HepG2 (cell line): ENCODE results near the gene FBXW4. TPM values are rescaled to one million over a fixed set of nuclear protein-coding genes. Genes with fewer than 3 reads are reported as not detected.

Experiments
- ATAC-seq: fragments of 200-7000 bp; cut with Tn5 transposase; 3 replicates; pipeline ENCODE4 v1.9.1; 2020; ENCODE audit warnings: mild to moderate bottlenecking, moderate library complexity
- BruUV-seq: library from RNA; stranded (reverse); fragments of 400-500 nt; replicated peaks from 2 replicates; lab custom pipeline; 2021; lab: Mats Ljungman, UMichigan
- CTCF ChIA-PET: fragments of 300-600 bp; formaldehyde crosslinking; extraction: SDS; loops from one replicate; lab custom pipeline; 2021; ENCODE audit warnings: low total read pairs, inconsistent platforms, low intra/inter-chr PET ratio; lab: Yijun Ruan, JAX
- POLR2A ChIA-PET: fragments of 350-600 bp; sonication (Branson Sonifier 250); formaldehyde crosslinking; loops from one replicate; lab custom pipeline; 2020; ENCODE audit warnings: antibody characterized with exemption, inconsistent platforms; lab: Yijun Ruan, JAX
- DNase-seq: peaks from one replicate; pipeline ENCODE4 v3.0.0-alpha.2; 2015; ENCODE audit warnings: low spot score
- FAIRE-seq: peaks from 3 replicates; lab custom pipeline; 2011; peaks lifted over from hg19 to GRCh38; lab: Jason Lieb, UNC
- H2AFZ ChIP-seq: one replicate; pipeline ENCODE4 v1.6.1; 2011; ENCODE audit warnings: low read length, inconsistent platforms
- H3K27ac ChIP-seq: fragments of 300-600 bp; 3 replicates; pipeline ENCODE4 v1.8.0; 2011; ENCODE audit warnings: mixed run types, mild to moderate bottlenecking, mixed read lengths, low read length, inconsistent platforms; ENCODE audit not compliant: insufficient read depth; ENCODE audit errors: extremely low read length
- H3K27me3 ChIP-seq, 2 experiments: fragments of 200-600 bp in 1 of 2; 2 replicates in 1 of 2; 3 replicates in 1 of 2; pipeline versions ENCODE4 v1.6.0 to v1.8.0; 2011; ENCODE audit warnings: low read length in 2 of 2, mild to moderate bottlenecking in 2 of 2, moderate library complexity in 2 of 2, inconsistent platforms in 1 of 2; ENCODE audit not compliant: insufficient read depth in 2 of 2, control insufficient read depth in 1 of 2
- H3K36me3 ChIP-seq, 2 experiments: fragments of 200-600 bp in 1 of 2; replicated peaks in 1 of 2; 2 replicates in 1 of 2; 3 replicates in 1 of 2; pipeline versions ENCODE4 v1.5.1 to v1.8.0; 2011; ENCODE audit warnings: low read length in 2 of 2, inconsistent platforms in 1 of 2; ENCODE audit not compliant: insufficient read depth in 2 of 2, control insufficient read depth in 1 of 2
- H3K4me1 ChIP-seq: 2 replicates; pipeline ENCODE4 v1.5.1; 2012; ENCODE audit warnings: low read length, inconsistent platforms; ENCODE audit not compliant: insufficient read depth
- H3K4me2 ChIP-seq: 2 replicates; pipeline ENCODE4 v1.6.0; 2011; ENCODE audit warnings: low read depth, low read length, inconsistent platforms
- H3K4me3 ChIP-seq, 3 experiments: fragments of 200-600 bp in 1 of 3; sonication (generic), shearing (Covaris generic) in 1 of 3; replicated peaks in 1 of 3; 2 replicates each; pipeline ENCODE4 v1.5.1; 2011 to 2016; ENCODE audit warnings: low read length in 3 of 3, inconsistent platforms in 2 of 3, low read depth in 2 of 3, mild to moderate bottlenecking in 2 of 3, control low read depth in 1 of 3, mixed read lengths in 1 of 3; ENCODE audit not compliant: insufficient read depth in 1 of 3
- H3K79me2 ChIP-seq: one replicate; pipeline ENCODE4 v1.6.1; 2011; ENCODE audit warnings: low read length, inconsistent platforms; ENCODE audit not compliant: insufficient read depth
- H3K9ac ChIP-seq: 2 replicates; pipeline ENCODE4 v1.6.0; 2011; ENCODE audit warnings: mild to moderate bottlenecking, low read depth, low read length, inconsistent platforms; ENCODE audit not compliant: insufficient read depth
- H3K9me3 ChIP-seq: 2 replicates; pipeline ENCODE4 v1.5.1; 2012; ENCODE audit warnings: mild to moderate bottlenecking, low read length
- H4K20me1 ChIP-seq: 2 replicates; pipeline ENCODE4 v1.6.0; 2011; ENCODE audit warnings: inconsistent platforms, mild to moderate bottlenecking, low read length, moderate library complexity; ENCODE audit not compliant: insufficient read depth
- BCL6 ChIP-seq: IDR thresholded peaks from 2 replicates; pipeline ENCODE4 v1.6.1; 2016; ENCODE audit warnings: missing genetic modification reagents, missing compliant biosample characterization
- ESRRA ChIP-seq: sonication (generic); formaldehyde crosslinking; IDR thresholded peaks from 2 replicates; pipeline ENCODE4 v1.5.1; 2020; ENCODE audit warnings: mild to moderate bottlenecking, low read depth, missing genetic modification reagents
- HOXA9 ChIP-seq: sonication (generic); formaldehyde crosslinking; IDR thresholded peaks from 2 replicates; pipeline ENCODE4 v1.8.1; 2022; ENCODE audit warnings: missing genetic modification reagents, mild to moderate bottlenecking, moderate library complexity, borderline replicate concordance
- MAFK ChIP-seq, 2 experiments: IDR thresholded peaks in 1 of 2; conservative IDR thresholded peaks in 1 of 2; 2 replicates each; pipeline ENCODE4 v1.6.1; 2011; ENCODE audit warnings: improper control_type of control experiment in 2 of 2, low read length in 2 of 2
- MBD4 ChIP-seq: IDR thresholded peaks from 2 replicates; pipeline ENCODE4 v1.6.1; 2012; ENCODE audit warnings: low read length, inconsistent platforms, borderline replicate concordance
- NFE2L1 ChIP-seq: sonication (generic); formaldehyde crosslinking; IDR thresholded peaks from 2 replicates; pipeline ENCODE4 v1.4.0; 2020; ENCODE audit warnings: missing genetic modification reagents, mild to moderate bottlenecking, borderline replicate concordance
- SNAPC2 ChIP-seq: sonication (generic); formaldehyde crosslinking; IDR thresholded peaks from 2 replicates; pipeline ENCODE4 v1.8.1; 2022; ENCODE audit warnings: mild to moderate bottlenecking, missing genetic modification reagents
- ZNF234 ChIP-seq: sonication (generic); formaldehyde crosslinking; conservative IDR thresholded peaks from 2 replicates; pipeline ENCODE4 v1.5.1; 2020; ENCODE audit warnings: mild to moderate bottlenecking, missing genetic modification reagents
- ZNF446 ChIP-seq: sonication (generic); formaldehyde crosslinking; IDR thresholded peaks from 2 replicates; pipeline ENCODE4 v1.5.0; 2020; ENCODE audit warnings: mild to moderate bottlenecking, missing genetic modification reagents
- ZNF558 ChIP-seq: sonication (generic); formaldehyde crosslinking; IDR thresholded peaks from 2 replicates; pipeline ENCODE4 v1.9.0; 2022; ENCODE audit warnings: mild to moderate bottlenecking, missing genetic modification reagents, borderline replicate concordance
- WGBS: methylation state at CpG from one replicate; pipeline ENCODE4 v1.1.6; 2017; ENCODE audit warnings: low lambda C conversion rate; 5-methylcytosine and 5-hydroxymethylcytosine counted together
- in situ Hi-C: cut with HindIII; loops from 2 replicates; pipeline ENCODE4 v1.10.0; 2017; ENCODE audit warnings: low pct_unique_long_range_greater_than_20kb; ENCODE audit not compliant: extremely low pct_ligation_motif_present
- intact Hi-C: fragments of 100-400 bp; cut with micrococcal nuclease; formaldehyde crosslinking; loops from one replicate; pipeline ENCODE4 v1.10.0; 2022; ENCODE audit not compliant: unreplicated experiment
- polyA plus RNA-seq, 8 experiments: library from polyadenylated mRNA; depleted of rRNA in 3 of 8; stranded (reverse) in 7 of 8; unstranded in 1 of 8; fragments of >200 nt; fragmentation: Illumina TruSeq in 4 of 8; extraction: Trizol in 4 of 8; gene quantifications; 2 replicates each; pipeline versions ENCODE4 v1.2.1 to v1.2.3, GENCODE V29; 2011 to 2016; ENCODE audit warnings: low read depth in 4 of 8, missing spikeins in 1 of 8, mixed read lengths in 1 of 8; ENCODE audit not compliant: insufficient read depth in 1 of 8
- total RNA-seq, 5 experiments: library from RNA; depleted of rRNA; stranded (reverse); fragments of >200 nt; fragmentation: Illumina TruSeq; extraction: Trizol; gene quantifications; 2 replicates each; pipeline ENCODE4 v1.2.3, GENCODE V29; 2016; ENCODE audit warnings: low read depth in 1 of 5
- TF ChIP-seq, protein P1 (sequence below): conservative IDR thresholded peaks from 2 replicates; pipeline ENCODE4 v1.6.1; 2018; ENCODE audit warnings: missing genetic modification reagents
- TF ChIP-seq, protein P2 (sequence below): sonication (generic); formaldehyde crosslinking; IDR thresholded peaks from 2 replicates; pipeline ENCODE4 v1.8.0; 2022; ENCODE audit warnings: mild to moderate bottlenecking, missing genetic modification reagents, borderline replicate concordance

FBXW4 gene
- total and polyA plus RNA-seq, 2 of the 13 experiments (the other 11 are each of a cell fraction or from before 2014, with no cell fraction given) = 23.5 to 33.7 TPM

DNA sequence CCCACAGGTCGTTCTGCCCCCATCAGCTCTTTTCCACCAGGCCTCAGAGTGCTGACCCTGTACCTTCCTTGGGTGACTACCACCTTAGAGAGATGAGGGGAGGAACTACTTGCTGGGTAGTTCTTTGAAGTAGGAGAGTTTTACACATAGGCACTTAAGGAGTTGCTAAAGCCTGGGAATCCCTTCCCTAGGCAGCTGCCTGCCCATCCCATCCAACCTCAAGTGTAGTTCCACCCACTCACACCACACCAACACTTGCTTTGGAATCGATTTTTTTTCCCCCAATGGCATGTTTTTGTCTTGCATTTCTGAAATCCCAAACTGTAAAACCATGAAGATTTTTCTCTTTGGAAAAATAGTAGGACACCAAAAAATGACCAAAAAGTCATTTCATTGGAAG, 47.7 kb downstream of the FBXW4 start:
- H3K27ac ChIP-seq = no peak overlapping the region
- H3K36me3 ChIP-seq = peaks cover 2 to 29% of the 10 kb centered on the region in 2 experiments; a peak in 3 of 5 replicates
- DNase-seq = no peak
- H2AFZ ChIP-seq = no peak overlapping the region
- no TSS peak for BruUV-seq
- TF ChIP-seq MAFK (conservative IDR thresholded peaks at IDR 0.05 in 1 of 2, IDR thresholded peaks at IDR 0.05 in 1 of 2; ENCODE audit: low read length in 2 of 2) (no peak), ZNF446 (no peak)
- TF ChIP-seq, protein P1, sequence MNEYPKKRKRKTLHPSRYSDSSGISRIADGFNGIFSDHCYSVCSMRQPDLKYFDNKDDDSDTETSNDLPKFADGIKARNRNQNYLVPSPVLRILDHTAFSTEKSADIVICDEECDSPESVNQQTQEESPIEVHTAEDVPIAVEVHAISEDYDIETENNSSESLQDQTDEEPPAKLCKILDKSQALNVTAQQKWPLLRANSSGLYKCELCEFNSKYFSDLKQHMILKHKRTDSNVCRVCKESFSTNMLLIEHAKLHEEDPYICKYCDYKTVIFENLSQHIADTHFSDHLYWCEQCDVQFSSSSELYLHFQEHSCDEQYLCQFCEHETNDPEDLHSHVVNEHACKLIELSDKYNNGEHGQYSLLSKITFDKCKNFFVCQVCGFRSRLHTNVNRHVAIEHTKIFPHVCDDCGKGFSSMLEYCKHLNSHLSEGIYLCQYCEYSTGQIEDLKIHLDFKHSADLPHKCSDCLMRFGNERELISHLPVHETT (CRISPR knock-in tag) = no peak
- H4K20me1 ChIP-seq = no peaks in the 10 kb centered on the region
- no peak for FAIRE-seq
- CTCF ChIA-PET = no interaction called here
- H3K27me3 ChIP-seq = no peaks in the 10 kb centered on the region
- WGBS = 70% methylated on average over 2 of the region's 2 CpGs
- no peak for ATAC-seq
- H3K9me3 ChIP-seq = no peaks in the 10 kb centered on the region
- intact Hi-C loops (no loop called here), in situ Hi-C loops (no loop called here)
- POLR2A ChIA-PET = no interaction called here
- no peak overlapping the region for H3K4me2 ChIP-seq
- no peaks in the 10 kb centered on the region for H3K4me1 ChIP-seq
- no peak overlapping the region for H3K9ac ChIP-seq
- H3K4me3 ChIP-seq = no peak overlapping the region
- no peaks in the 10 kb centered on the region for H3K79me2 ChIP-seq

DNA sequence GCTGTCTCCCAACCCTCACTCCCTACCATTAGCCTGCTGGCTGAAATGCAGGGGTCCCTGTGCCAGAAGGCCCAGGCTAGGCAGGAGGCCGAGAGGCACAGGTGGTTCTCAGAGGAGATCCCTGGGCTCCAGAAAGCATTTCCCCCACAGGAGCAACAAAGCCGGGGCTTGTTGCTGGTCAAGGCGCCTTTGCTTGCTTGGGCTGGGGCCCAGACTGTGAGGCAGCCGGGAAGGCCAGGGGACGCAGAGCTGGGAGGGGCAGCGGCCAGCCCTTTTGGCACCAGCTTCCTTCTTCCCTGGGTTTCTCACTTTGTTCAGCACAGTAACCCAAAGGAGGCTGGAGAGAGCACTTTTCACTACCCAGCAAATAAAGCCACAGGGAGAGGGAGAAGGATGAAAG, 48.6 kb downstream of the FBXW4 start:
- Histone ChIP-seq H3K4me2 (no peak overlapping the region), H3K36me3 (peaks cover 2 to 29% of the 10 kb centered on the region in 2 experiments; a peak in 3 of 5 replicates), H3K4me1 (no peaks in the 10 kb centered on the region), H3K79me2 (no peaks in the 10 kb centered on the region), H3K9me3 (no peaks in the 10 kb centered on the region), H3K27me3 (no peaks in the 10 kb centered on the region), H3K9ac (no peak overlapping the region), H3K27ac (no peak overlapping the region), H3K4me3 (no peak overlapping the region), H4K20me1 (no peaks in the 10 kb centered on the region), H2AFZ (no peak overlapping the region)
- FAIRE-seq (no peak), ATAC-seq (no peak), DNase-seq (no peak)
- no peak for TF ChIP-seq NFE2L1 (CRISPR knock-in tag)
- TF ChIP-seq ZNF234 (CRISPR knock-in tag) = no peak
- no peak for TF ChIP-seq SNAPC2 (CRISPR knock-in tag)
- TF ChIP-seq MBD4 = no peak
- no peak for TF ChIP-seq BCL6
- TF ChIP-seq, protein P2, sequence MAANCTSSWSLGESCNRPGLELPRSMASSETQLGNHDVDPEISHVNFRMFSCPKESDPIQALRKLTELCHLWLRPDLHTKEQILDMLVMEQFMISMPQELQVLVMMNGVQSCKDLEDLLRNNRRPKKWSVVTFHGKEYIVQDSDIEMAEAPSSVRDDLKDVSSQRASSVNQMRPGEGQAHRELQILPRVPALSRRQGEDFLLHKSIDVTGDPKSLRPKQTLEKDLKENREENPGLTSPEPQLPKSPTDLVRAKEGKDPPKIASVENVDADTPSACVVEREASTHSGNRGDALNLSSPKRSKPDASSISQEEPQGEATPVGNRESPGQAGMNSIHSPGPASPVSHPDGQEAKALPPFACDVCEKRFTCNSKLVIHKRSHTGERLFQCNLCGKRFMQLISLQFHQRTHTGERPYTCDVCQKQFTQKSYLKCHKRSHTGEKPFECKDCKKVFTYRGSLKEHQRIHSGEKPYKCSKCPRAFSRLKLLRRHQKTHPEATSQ (CRISPR knock-in tag) = no peak
- TF ChIP-seq HOXA9 (CRISPR knock-in tag) = no peak
- TF ChIP-seq ESRRA (CRISPR knock-in tag) = no peak
- TF ChIP-seq ZNF558 = no peak
- in situ Hi-C loops = no loop called here
- ChIA-PET POLR2A (no interaction called here), CTCF (no interaction called here)
- intact Hi-C loops = no loop called here
- 97% methylated on average over 5 of the region's 6 CpGs for WGBS
- no TSS peak for BruUV-seq
